GM21526 (cell line): ENCODE data around the gene MRPL19.

ENCODE experiments used
- ATAC-seq: cut with Tn5 transposase; IDR thresholded peaks from one replicate; pipeline ENCODE4 v1.9.1; 2021; ENCODE audit warnings: moderate library complexity; ENCODE audit not compliant: unreplicated experiment, low FRiP score

Gene MRPL19

DNA sequence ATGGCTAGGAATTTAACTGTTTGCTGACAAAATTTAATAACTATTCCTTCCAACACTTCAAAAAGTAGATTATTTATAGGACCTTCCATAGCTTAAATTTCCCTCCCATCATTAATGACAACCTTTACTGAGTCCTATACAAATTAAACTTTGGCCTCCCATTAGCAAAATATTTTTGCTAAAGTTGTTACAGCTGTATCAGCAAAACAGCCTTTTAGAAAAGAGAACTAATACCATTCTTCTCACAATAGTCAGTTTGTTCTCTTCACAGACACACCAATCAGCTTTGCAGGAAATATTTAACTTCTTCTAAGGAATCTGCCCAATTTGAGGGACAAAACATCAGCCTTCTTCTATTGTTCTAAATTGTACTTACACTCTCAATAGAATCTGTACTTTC is 76.1 kb downstream of the MRPL19 start:
- no peak for ATAC-seq

DNA sequence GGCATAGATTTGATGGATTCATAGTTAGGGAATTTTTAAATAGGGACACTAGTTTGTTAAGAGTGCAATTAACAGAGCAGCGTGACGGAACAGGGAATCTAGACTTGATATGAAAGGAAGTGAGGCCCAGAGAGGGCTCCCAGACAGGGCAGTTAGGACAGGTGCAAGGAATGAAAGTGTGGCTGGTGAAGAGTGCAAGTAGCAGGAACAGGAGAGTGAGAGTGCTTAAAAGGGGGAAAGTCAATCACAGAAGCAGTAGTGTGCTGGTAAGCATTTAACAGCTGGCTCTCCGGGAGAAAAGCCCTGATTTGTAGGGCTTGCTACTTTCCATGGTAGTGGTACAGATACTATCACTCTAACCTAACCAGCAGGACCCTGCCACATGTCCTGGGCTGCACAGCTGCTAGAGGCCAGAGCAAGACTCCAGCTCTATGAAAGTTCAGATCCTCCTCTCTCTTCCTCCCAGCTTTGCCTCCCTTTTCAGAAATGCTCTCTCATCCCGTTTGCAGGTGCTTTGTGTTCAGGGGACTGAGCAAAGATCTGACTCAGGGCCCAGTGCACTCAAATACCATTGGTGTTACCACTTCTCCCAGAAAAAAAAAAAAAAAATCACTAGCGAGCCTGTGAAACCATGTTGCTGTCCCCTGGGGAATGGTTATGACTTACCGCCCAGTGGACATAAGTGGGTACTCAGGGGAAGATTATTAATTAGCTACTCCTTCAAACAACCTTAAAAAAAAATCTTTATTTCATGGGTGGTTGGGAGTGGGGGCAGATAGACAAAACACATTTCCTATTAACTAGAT is 82.2 kb downstream of the MRPL19 start:
- ATAC-seq, result no peak

DNA sequence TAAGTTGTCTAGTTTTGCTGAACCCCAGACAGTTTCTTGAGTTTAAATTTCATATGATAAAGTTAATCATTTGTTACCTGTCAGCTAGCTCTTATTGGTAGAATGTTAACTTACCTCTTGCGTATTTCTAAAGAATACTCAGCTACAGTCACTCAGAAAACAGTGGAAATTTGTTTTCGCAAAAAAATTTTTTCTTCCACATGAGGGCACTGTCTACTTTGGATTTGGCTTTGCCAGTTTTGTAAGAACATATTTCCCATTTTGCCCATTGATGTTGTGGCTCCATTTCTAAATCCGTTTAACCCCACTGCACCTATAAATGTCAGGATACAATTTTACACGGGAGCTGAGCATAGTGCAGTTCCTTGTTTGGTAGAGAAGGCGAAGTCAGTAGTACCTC is 83.3 kb downstream of the MRPL19 start:
- ATAC-seq, result no peak

DNA sequence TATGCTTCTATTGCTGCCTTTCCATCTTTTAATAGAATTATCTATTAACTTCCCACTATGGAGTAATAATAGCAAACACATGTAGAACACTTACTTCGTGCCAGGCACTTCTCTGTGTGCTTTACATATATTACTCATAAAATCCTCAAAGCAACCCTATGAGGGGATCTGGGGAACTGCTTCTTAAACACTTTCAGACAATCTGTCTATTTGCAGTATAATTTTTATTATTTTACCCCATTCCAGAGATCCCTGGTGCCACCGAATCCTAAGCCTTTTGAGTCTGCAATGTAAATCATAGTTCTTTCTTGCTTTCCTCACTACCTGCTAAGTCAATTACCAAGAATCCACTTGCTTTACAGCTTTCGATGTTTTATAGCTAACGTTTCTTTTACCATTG is 89.7 kb downstream of the MRPL19 start:
- ATAC-seq, result no peak

DNA sequence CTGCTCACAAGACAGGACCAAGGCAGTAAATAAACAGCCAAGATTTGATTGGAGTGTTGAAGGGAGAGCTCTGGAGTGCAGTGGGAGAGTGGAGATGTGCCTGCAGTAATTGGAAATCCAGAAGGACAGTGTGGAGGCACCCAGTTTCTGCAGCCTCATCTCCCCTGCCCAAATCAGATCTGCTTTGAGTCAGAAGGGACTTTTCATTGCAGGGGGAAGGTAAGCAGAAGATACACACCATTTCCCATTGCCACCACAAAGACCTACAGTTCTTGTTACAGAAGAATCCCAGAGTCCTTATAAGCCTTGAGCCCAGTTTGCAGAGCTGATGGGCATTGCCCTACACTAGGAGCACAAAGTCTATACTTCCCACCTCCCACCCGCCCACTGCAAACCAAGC is 91.4 kb downstream of the MRPL19 start:
- ATAC-seq, result no peak
